Panc1 (cell line): Measurements from ENCODE around the gene RPL18. TPM values are rescaled to one million over a fixed set of nuclear protein-coding genes. Genes with fewer than 3 reads are reported as not detected.

Source experiments
- ATAC-seq: fragments of 200-7000 bp; cut with Tn5 transposase; 2 replicates; pipeline ENCODE4 v1.9.1; 2020; ENCODE audit warnings: mild to moderate bottlenecking, moderate library complexity
- BruUV-seq: library from RNA; stranded (reverse); fragments of 400-500 nt; replicated peaks from 2 replicates; lab custom pipeline; 2021; lab: Mats Ljungman, UMichigan
- CTCF ChIA-PET: fragments of 300-600 bp; sonication (Branson Sonifier 250); formaldehyde crosslinking; loops from one replicate; lab custom pipeline; 2022; ENCODE audit warnings: antibody characterized with exemption; lab: Charles Lee
- POLR2A ChIA-PET: fragments of 300-600 bp; sonication (Branson Sonifier 250); formaldehyde crosslinking; loops from one replicate; lab custom pipeline; 2022; ENCODE audit warnings: antibody characterized with exemption; lab: Charles Lee
- DNase-seq: peaks from one replicate; pipeline ENCODE4 v3.0.0-alpha.2; 2010; ENCODE audit warnings: low read depth, low spot score
- H3K27ac ChIP-seq: 2 replicates; pipeline ENCODE4 v1.5.1; 2011; ENCODE audit warnings: mild to moderate bottlenecking, low read length, inconsistent platforms
- H3K27me3 ChIP-seq: fragments of 200-500 bp; sonication (Bioruptor generic); 2 replicates; pipeline ENCODE4 v1.6.0; 2014; ENCODE audit warnings: low read length, inconsistent platforms; ENCODE audit not compliant: control insufficient read depth, insufficient read depth
- H3K36me3 ChIP-seq: fragments of 200-500 bp; sonication (Bioruptor generic); 2 replicates; pipeline ENCODE4 v1.5.1; 2014; ENCODE audit warnings: inconsistent platforms, mild to moderate bottlenecking, low read length, moderate library complexity; ENCODE audit not compliant: control insufficient read depth, insufficient read depth
- H3K4me1 ChIP-seq: 2 replicates; pipeline ENCODE4 v1.5.1; 2011; ENCODE audit warnings: inconsistent platforms, mild to moderate bottlenecking, low read length, moderate library complexity; ENCODE audit not compliant: control insufficient read depth, insufficient read depth
- H3K4me3 ChIP-seq, 2 experiments: 2 replicates each; pipeline ENCODE4 v1.5.1; 2011 to 2012; ENCODE audit warnings: low read depth in 2 of 2, low read length in 2 of 2, mild to moderate bottlenecking in 2 of 2, inconsistent platforms in 1 of 2, moderate library complexity in 1 of 2
- H3K9me3 ChIP-seq: fragments of 200-500 bp; sonication (Bioruptor generic); 2 replicates; pipeline ENCODE4 v1.5.1; 2014; ENCODE audit warnings: low read depth, mild to moderate bottlenecking, inconsistent platforms, low read length, moderate library complexity; ENCODE audit not compliant: control insufficient read depth, insufficient read depth
- CTCF ChIP-seq: fragments of 450-650 bp; IDR thresholded peaks from 2 replicates; pipeline ENCODE4 v1.5.1; 2017; ENCODE audit warnings: mild to moderate bottlenecking
- POLR2AphosphoS5 ChIP-seq: IDR thresholded peaks from 2 replicates; pipeline ENCODE4 v1.6.1; 2012; ENCODE audit warnings: mild to moderate bottlenecking, low read depth, low read length, moderate library complexity
- REST ChIP-seq, 2 experiments: IDR thresholded peaks; 2 replicates each; pipeline ENCODE4 v1.6.1; 2011 to 2012; ENCODE audit warnings: low read depth in 2 of 2, control low read depth in 1 of 2, low read length in 1 of 2, mild to moderate bottlenecking in 1 of 2, moderate library complexity in 1 of 2; ENCODE audit not compliant: insufficient read depth in 1 of 2
- SIN3A ChIP-seq: IDR thresholded peaks from 2 replicates; pipeline ENCODE4 v1.6.1; 2012; ENCODE audit warnings: low read depth, mild to moderate bottlenecking, low read length, moderate library complexity, borderline replicate concordance; ENCODE audit not compliant: insufficient read depth
- TCF7L2 ChIP-seq: IDR thresholded peaks from 2 replicates; pipeline ENCODE4 v1.6.1; 2011; ENCODE audit warnings: mild to moderate bottlenecking, low read depth, low read length, inconsistent platforms
- in situ Hi-C: cut with HindIII; loops from 2 replicates; pipeline ENCODE4 v1.10.0; 2016; ENCODE audit warnings: low sequenced_read_pairs, low pct_unique_long_range_greater_than_20kb
- intact Hi-C: fragments of 100-400 bp; cut with micrococcal nuclease; formaldehyde crosslinking; loops from one replicate; pipeline ENCODE4 v1.10.0; 2022; ENCODE audit not compliant: unreplicated experiment
- total RNA-seq: library from RNA; stranded (reverse); gene quantifications from one replicate; pipeline ENCODE4 v1.2.1, GENCODE V29; 2021; ENCODE audit not compliant: unreplicated experiment

The RPL18 gene
- total RNA-seq, 1 experiment from 2014 or later, result 670 TPM

DNA sequence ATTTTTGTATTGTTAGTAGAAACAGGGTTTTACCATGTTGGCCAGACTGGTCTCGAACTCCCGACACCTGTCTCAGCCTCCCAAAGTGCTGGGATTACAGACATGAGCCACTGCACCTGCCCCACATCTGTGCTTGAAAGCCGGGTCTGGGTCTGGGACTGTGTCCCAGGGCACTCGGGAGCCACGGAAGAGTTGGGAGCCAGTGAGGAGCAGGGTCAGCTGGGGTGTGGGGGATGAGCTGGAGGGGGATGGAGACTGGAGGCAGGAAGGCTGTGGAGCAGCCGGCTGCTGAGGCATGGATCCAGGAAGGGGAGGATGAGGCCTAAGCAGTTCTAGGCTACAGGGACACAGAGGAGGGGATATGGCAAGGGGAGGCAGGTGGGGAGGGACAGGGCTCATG is 23.1 kb downstream of the RPL18 start:
- TF ChIP-seq REST (IDR thresholded peaks at IDR 0.05; ENCODE audit: insufficient read depth in 1 of 2, low read depth in 2 of 2, low read length in 1 of 2) (no peak), TCF7L2 (no peak)
- DNase-seq (no peak), ATAC-seq (no peak)
- no peaks in the 10 kb centered on the region for H3K9me3 ChIP-seq
- in situ Hi-C loops (no loop called here), intact Hi-C loops (no loop called here)
- no peak overlapping the region for H3K27ac ChIP-seq
- no peaks in the 10 kb centered on the region for H3K27me3 ChIP-seq
- BruUV-seq, result no TSS peak
- POLR2A ChIA-PET, result no interaction called here
- H3K4me1 ChIP-seq, result no peaks in the 10 kb centered on the region
- no peak overlapping the region for H3K4me3 ChIP-seq
- CTCF ChIA-PET, result interaction anchor here (1.9 kb wide), 1 partner anchor 11 kb away, joined by 7 read pairs; no protein-coding TSS in a partner anchor
- no peaks in the 10 kb centered on the region for H3K36me3 ChIP-seq

DNA sequence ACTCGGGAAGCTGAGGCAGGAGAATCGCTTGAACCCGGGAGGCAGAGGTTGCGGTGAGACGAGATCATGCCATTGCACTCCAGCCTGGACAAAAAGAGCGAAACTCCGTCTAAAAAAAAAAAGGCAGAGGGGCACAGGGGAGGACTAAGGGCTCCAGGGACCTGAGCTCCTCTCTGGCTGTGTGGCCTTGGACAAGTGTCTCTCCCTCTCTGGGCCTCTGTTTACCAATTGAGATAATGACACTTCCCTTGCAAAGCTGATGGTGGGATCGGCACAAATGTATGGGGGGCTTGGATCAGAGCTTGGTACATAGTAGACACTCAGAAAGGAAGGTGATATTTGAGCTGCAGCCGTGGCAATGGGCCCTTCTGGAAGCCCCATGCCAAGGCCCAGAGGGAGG is 23.8 kb downstream of the RPL18 start:
- POLR2A ChIA-PET, result no interaction called here
- no TSS peak for BruUV-seq
- ATAC-seq (no peak), DNase-seq (no peak)
- H3K9me3 ChIP-seq, result no peaks in the 10 kb centered on the region
- H3K4me3 ChIP-seq, result no peak overlapping the region
- intact Hi-C loops, result no loop called here
- CTCF ChIA-PET, result interaction anchor here (0.7 to 1.9 kb wide), 2 partner anchors 11 to 102 kb away, joined by 7 to 9 read pairs; no protein-coding TSS in a partner anchor
- in situ Hi-C loops, result no loop called here
- H3K4me1 ChIP-seq, result no peaks in the 10 kb centered on the region
- TF ChIP-seq POLR2AphosphoS5, result no peak
- TF ChIP-seq SIN3A, result no peak
- no peak for TF ChIP-seq REST (IDR thresholded peaks at IDR 0.05; ENCODE audit: insufficient read depth in 1 of 2, low read depth in 2 of 2, low read length in 1 of 2)
- TF ChIP-seq TCF7L2, result no peak
- no peak for TF ChIP-seq CTCF
- H3K36me3 ChIP-seq, result no peaks in the 10 kb centered on the region
- H3K27me3 ChIP-seq, result no peaks in the 10 kb centered on the region
- H3K27ac ChIP-seq, result no peak overlapping the region
